ENCODE results near the gene INPPL1.

GRCh38 chr11:72257570-72257969 is 33.0 kb downstream of the INPPL1 start:
- TF ChIP-seq EZH2 (IDR thresholded peaks at IDR 0.05) (no peak), POLR2AphosphoS5 (IDR thresholded peaks at IDR 0.05; ENCODE audit: borderline replicate concordance, low read depth, low read length) (no peak)

Measured in SK-N-MC (cell line).